Measurements from ENCODE around the gene SMIM20.

Gene SMIM20

DNA sequence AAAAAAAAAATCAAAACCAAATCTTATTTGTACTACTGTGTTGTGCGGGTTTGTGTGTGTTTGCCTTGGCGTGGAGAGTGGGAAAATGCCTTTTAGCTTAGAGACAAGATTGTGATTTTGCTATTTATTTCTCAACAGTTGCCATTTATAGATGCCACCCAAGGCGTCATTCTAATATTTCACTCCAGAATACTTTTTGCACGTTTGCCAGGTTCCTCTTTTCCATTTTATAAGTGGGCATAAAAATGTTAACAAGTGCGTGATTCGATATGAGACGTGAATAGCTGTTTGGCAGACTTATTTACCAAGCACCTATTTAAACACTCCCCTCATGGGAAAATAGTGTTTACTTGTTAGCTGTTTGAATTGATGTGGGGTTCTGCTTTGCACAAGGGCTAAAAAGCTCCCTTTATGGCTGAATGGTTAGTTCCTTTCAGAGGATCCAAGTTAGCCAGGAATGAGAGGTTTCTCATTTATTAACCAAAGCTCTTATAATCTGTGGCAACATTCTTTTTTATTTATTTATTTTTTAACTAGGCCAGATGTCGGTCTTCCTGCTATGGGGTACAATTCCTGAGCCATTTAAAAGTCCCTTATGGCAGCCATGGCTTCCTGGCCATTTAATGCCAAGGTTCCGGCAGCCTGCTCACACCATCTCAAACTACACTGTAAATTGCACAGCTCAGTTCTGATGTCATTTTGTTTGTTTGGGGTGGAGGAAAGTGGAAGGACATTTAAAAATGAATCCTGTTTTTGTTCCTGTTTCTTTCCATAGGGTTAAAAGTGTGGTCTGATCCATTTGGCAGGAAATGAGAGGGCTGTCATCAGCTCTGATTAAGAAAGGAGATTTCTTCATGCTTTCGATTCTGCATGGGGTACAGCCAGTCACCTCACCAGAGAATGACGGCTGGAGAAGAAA lies 14.6 kb downstream of the SMIM20 start:
- ChIA-PET POLR2A (ENCODE audit: low non-redundant PET) (no interaction called here), CTCF (interaction anchor here (0.6 to 0.9 kb wide), 2 partner anchors 86 to 487 kb away, joined by 3 to 4 read pairs; no protein-coding TSS in a partner anchor)
- H3K27ac ChIP-seq = no peak overlapping the region
- TF ChIP-seq, protein P1, sequence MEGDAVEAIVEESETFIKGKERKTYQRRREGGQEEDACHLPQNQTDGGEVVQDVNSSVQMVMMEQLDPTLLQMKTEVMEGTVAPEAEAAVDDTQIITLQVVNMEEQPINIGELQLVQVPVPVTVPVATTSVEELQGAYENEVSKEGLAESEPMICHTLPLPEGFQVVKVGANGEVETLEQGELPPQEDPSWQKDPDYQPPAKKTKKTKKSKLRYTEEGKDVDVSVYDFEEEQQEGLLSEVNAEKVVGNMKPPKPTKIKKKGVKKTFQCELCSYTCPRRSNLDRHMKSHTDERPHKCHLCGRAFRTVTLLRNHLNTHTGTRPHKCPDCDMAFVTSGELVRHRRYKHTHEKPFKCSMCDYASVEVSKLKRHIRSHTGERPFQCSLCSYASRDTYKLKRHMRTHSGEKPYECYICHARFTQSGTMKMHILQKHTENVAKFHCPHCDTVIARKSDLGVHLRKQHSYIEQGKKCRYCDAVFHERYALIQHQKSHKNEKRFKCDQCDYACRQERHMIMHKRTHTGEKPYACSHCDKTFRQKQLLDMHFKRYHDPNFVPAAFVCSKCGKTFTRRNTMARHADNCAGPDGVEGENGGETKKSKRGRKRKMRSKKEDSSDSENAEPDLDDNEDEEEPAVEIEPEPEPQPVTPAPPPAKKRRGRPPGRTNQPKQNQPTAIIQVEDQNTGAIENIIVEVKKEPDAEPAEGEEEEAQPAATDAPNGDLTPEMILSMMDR (conservative IDR thresholded peaks at IDR 0.05; ENCODE audit: low read depth) = no peak
- DNase-seq (ENCODE audit: low spot score) = no peak

DNA sequence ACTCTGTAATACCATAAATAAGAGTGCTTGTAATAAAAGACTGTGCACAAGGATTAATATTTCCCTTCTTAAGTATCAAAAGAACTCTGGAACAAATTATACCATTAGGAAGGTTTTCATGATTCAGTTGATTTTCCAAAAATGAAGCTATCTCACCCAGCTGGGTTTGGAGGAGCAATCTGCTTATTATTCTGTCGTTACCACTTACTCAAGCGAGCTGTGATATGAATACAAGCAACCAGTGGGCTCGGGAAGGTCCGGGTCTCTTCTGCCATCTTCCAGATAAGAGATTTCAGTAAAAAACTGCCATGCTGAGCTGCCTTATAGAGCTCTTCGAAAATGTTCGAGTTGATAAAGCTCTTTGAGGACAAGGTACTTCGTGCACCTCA lies 15.3 kb downstream of the SMIM20 start:
- ChIA-PET POLR2A (ENCODE audit: low non-redundant PET) (no interaction called here), CTCF (interaction anchor here (0.6 to 0.9 kb wide), 2 partner anchors 482 to 488 kb away, joined by 3 read pairs; no protein-coding TSS in a partner anchor)
- TF ChIP-seq, protein P1 (conservative IDR thresholded peaks at IDR 0.05; ENCODE audit: low read depth) = no peak
- no peak for DNase-seq (ENCODE audit: low spot score)
- no peak overlapping the region for H3K27ac ChIP-seq

DNA sequence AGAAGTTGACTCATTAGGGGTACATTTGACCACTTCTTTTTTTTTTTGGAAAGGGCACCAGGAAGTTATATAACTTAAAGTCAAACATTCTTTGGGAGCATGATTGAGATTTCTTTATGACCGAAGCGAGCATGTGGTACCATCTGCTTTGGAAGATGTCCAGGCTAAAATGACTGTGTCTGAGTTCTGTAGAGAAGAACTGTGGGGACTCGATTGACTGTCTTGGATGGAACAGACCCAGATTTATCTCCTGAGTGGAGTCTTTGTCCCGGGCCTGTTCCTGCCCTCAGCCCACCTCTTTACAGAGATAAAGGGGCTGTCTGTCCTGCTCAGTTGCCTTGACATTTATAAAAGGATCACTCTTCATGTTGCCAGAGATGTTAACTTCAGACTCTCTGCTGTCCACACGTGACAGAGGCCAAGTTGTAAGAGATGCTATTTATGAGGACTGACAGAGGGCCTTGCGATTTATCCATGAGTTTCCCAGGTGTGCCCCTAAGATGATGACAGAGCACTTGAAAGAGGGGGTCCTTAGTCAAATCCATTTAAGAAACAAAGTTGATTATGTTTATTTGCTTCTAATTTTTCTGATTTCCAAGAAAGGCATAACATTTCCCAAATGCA lies 16.8 kb downstream of the SMIM20 start:
- H3K27ac ChIP-seq = no peak overlapping the region
- TF ChIP-seq, protein P1 (conservative IDR thresholded peaks at IDR 0.05; ENCODE audit: low read depth) = no peak
- ChIA-PET CTCF (interaction anchor here (0.6 kb wide), 1 partner anchor 15 kb away, joined by 8 read pairs; no protein-coding TSS in a partner anchor), POLR2A (ENCODE audit: low non-redundant PET) (no interaction called here)
- DNase-seq (ENCODE audit: low spot score) = no peak

DNA sequence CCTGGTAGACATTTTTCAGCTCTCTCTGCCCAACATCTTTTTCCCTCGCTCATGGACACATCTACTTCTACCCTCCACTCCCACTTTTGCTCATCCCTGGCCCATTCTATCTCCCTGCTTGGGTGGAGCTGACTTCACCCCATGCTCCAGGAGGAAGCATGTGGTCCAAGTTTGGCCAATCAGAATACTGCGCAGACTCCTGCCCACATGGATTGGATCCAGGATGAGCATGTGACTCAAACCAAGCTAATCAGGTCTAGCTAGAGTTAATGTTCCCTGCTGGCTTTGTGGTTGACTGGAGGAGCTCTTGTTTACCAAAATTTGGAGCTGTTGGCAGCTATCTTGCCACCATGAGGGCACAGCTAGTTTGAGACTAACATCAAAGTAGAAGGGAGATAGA lies 22.7 kb downstream of the SMIM20 start:
- TF ChIP-seq, protein P1 (conservative IDR thresholded peaks at IDR 0.05; ENCODE audit: low read depth) = no peak
- ChIA-PET CTCF (no interaction called here), POLR2A (ENCODE audit: low non-redundant PET) (no interaction called here)
- H3K27ac ChIP-seq = no peak overlapping the region
- no peak for DNase-seq (ENCODE audit: low spot score)

DNA sequence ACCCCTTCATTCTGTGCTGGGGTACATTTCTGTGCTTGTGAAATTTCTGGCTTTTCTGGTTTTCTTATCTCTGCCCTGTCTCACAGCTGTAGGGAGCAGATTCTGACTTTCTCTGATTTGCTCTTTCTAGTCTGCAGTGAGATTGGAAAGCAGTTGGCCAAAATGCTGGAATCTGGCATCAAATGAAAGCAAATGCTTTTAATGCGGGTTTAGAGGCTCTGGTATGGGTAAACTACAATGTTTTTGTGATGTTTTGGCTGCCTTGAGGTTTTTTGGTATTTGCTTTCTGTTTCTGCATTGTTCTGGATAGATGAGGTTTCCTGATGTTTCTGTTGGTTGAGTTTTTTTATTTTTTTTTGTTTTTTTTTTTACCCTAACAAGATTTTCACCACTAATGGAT lies 23.8 kb downstream of the SMIM20 start:
- no peak for DNase-seq (ENCODE audit: low spot score)
- no peak overlapping the region for H3K27ac ChIP-seq
- POLR2A ChIA-PET (ENCODE audit: low non-redundant PET) = no interaction called here
- TF ChIP-seq, protein P1 (conservative IDR thresholded peaks at IDR 0.05; ENCODE audit: low read depth) = no peak
- CTCF ChIA-PET = no interaction called here

DNA sequence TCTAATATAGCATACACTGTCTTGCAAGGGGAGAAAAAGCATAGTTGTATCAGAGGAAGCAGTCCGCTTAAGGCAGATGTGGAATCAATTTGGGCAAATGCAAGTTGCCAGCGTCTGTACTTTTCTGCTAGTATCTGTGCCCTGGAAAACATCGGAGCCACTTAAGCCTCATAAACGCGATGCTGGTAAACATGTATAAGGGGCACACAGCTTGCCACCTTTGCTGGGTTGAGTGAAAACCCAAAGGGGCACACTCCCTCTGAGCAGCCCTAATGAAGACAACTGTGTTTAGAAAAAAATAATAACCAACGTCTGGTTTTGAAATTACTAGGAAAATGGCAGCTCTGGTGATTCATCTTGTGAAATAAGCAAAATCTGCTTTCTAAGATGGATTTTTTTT lies 24.3 kb downstream of the SMIM20 start:
- no peak for DNase-seq (ENCODE audit: low spot score)
- TF ChIP-seq, protein P1 (conservative IDR thresholded peaks at IDR 0.05; ENCODE audit: low read depth) = no peak
- no peak overlapping the region for H3K27ac ChIP-seq
- ChIA-PET POLR2A (ENCODE audit: low non-redundant PET) (no interaction called here), CTCF (no interaction called here)

Data from RWPE1 (cell line).